Activated CD8-positive, alpha-beta T cell treated with anti-CD3 and anti-CD28 coated beads for 36 hours (primary cell): Measurements from ENCODE around the gene C3orf62. TPM values are rescaled to one million over a fixed set of nuclear protein-coding genes. Genes with fewer than 3 reads are reported as not detected.
"Not testable (repeated sequence)": the region's sequence is repeated elsewhere in the genome, so short reads cannot be mapped to it uniquely, and the experiment has no call there.

ENCODE experiments used
- ATAC-seq: fragments of 200-7000 bp; cut with Tn5 transposase; one replicate; pipeline ENCODE4 v1.10.0; 2021; ENCODE audit warnings: mild to moderate bottlenecking, moderate library complexity
- CTCF ChIA-PET: fragments of 350-600 bp; sonication (Branson Sonifier 250); formaldehyde crosslinking; loops from one replicate; lab custom pipeline; 2021; ENCODE audit warnings: antibody characterized with exemption; lab: Charles Lee
- POLR2A ChIA-PET: fragments of 350-600 bp; sonication (Branson Sonifier 250); formaldehyde crosslinking; loops from one replicate; lab custom pipeline; 2021; ENCODE audit warnings: antibody characterized with exemption; lab: Charles Lee
- DNase-seq: peaks from one replicate; pipeline ENCODE4 v3.0.0-alpha.2; 2020
- H3K27ac Mint-ChIP-seq: one replicate; pipeline ENCODE4 v1.8.0; 2021; ENCODE audit warnings: mild to moderate bottlenecking, mixed read lengths
- H3K27me3 Mint-ChIP-seq: one replicate; pipeline ENCODE4 v1.8.0; 2021; ENCODE audit warnings: mixed read lengths
- H3K36me3 Mint-ChIP-seq: one replicate; pipeline ENCODE4 v1.8.0; 2021; ENCODE audit warnings: low read depth, mixed read lengths
- H3K4me1 Mint-ChIP-seq: one replicate; pipeline ENCODE4 v1.8.0; 2021; ENCODE audit warnings: low read depth, mixed read lengths
- H3K4me3 Mint-ChIP-seq: one replicate; pipeline ENCODE4 v1.8.0; 2021; ENCODE audit warnings: mild to moderate bottlenecking, moderate library complexity, mixed read lengths
- H3K9me3 Mint-ChIP-seq: one replicate; pipeline ENCODE4 v1.8.0; 2021; ENCODE audit warnings: mixed read lengths
- intact Hi-C: fragments of 100-400 bp; cut with micrococcal nuclease; formaldehyde crosslinking; loops from one replicate; pipeline ENCODE4 v1.10.0; 2022
- total RNA-seq, 2 experiments: library from RNA; stranded (reverse); gene quantifications; one replicate each; pipeline ENCODE4 v1.2.3, GENCODE V29; 2021
- TF ChIP-seq, protein P1 (sequence below): fragments of 200-600 bp; IDR thresholded peaks from one replicate; pipeline ENCODE4 v1.8.0; 2022; ENCODE audit warnings: antibody characterized with exemption, mild to moderate bottlenecking

C3orf62 gene
- total RNA-seq, 2 experiments from 2014 or later, result 3.4 to 3.7 TPM

DNA sequence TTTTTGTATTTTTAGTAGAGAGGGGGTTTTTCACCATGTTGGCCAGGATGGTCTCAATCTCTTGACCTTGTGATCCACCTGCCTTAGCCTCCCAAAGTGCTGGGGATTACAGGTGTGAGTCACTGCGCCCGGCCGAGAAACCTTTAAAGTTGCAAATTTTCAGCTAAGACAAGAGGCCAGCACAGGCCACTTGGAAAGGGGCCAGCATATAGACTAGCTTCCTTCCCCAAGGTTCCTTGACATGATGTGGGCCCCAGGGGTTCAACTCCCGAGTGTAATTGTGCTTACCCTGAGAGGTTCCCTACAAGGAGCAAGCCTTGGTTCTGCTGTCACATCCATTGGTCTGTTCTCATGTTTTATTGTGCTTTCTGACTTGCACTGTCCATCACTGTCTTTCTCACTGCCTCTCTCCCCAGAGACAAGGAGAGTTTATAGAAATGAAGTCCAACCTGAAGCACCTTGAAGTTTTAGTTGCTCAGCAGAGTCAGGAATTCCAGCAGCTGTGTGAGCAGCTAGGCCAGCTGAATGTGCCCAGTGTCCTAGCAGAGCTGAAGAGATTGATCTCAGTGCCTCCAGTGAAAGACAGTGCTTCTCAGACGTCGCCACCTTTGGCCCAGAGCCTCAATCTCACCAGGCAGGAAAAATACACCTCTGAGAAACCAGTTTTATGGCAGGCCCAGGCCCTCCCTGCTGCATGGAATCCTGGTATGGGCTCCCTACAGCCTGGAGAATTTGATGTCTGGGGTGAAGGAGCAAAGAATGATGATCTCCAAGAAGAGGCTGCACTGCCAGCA lies 21.1 kb downstream of the C3orf62 start:
- POLR2A ChIA-PET, result no interaction called here
- no peak for ATAC-seq
- Mint-ChIP-seq H3K27ac (no peak overlapping the region), H3K27me3 (no peaks in the 10 kb centered on the region), H3K4me1 (no peaks in the 10 kb centered on the region), H3K4me3 (no peak overlapping the region), H3K36me3 (no peaks in the 10 kb centered on the region), H3K9me3 (no peaks in the 10 kb centered on the region)
- CTCF ChIA-PET, result interaction anchor here (1.0 to 1.4 kb wide), 1 partner anchor 85 kb away, joined by 3 read pairs; the partner anchor contains the start of gene KLHDC8B
- TF ChIP-seq, protein P1, sequence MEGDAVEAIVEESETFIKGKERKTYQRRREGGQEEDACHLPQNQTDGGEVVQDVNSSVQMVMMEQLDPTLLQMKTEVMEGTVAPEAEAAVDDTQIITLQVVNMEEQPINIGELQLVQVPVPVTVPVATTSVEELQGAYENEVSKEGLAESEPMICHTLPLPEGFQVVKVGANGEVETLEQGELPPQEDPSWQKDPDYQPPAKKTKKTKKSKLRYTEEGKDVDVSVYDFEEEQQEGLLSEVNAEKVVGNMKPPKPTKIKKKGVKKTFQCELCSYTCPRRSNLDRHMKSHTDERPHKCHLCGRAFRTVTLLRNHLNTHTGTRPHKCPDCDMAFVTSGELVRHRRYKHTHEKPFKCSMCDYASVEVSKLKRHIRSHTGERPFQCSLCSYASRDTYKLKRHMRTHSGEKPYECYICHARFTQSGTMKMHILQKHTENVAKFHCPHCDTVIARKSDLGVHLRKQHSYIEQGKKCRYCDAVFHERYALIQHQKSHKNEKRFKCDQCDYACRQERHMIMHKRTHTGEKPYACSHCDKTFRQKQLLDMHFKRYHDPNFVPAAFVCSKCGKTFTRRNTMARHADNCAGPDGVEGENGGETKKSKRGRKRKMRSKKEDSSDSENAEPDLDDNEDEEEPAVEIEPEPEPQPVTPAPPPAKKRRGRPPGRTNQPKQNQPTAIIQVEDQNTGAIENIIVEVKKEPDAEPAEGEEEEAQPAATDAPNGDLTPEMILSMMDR, result no peak
- intact Hi-C loops, result no loop called here
- no peak for DNase-seq

DNA sequence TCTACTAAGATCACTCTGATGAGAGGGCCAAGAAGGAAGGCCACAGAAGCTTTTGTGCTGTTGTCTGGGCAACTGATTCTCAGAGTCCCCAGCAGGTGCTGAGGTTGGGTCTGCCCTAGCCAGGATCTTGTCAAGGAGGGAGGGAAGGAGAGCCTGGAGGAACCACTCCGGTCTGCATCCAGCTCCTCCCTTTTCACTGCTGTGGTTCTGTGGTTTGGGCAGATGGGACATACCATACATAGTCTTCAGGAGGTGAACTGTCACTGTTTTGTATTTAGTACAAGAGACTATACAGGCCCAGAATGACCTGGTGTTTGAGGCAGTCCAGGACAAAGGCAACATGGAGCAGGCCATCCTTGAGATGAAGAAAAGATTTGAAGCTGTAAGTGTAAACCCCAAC lies 21.9 kb downstream of the C3orf62 start:
- no peaks in the 10 kb centered on the region for H3K4me1 Mint-ChIP-seq
- H3K27ac Mint-ChIP-seq, result no peak overlapping the region
- ATAC-seq (no peak), DNase-seq (no peak)
- H3K4me3 Mint-ChIP-seq, result no peak overlapping the region
- H3K9me3 Mint-ChIP-seq, result no peaks in the 10 kb centered on the region
- H3K36me3 Mint-ChIP-seq, result no peaks in the 10 kb centered on the region
- POLR2A ChIA-PET, result no interaction called here
- TF ChIP-seq, protein P1, result no peak
- H3K27me3 Mint-ChIP-seq, result no peaks in the 10 kb centered on the region
- intact Hi-C loops, result no loop called here
- CTCF ChIA-PET, result interaction anchor here (1.0 kb wide), 1 partner anchor 84 kb away, joined by 3 read pairs; the partner anchor contains the start of gene KLHDC8B

DNA sequence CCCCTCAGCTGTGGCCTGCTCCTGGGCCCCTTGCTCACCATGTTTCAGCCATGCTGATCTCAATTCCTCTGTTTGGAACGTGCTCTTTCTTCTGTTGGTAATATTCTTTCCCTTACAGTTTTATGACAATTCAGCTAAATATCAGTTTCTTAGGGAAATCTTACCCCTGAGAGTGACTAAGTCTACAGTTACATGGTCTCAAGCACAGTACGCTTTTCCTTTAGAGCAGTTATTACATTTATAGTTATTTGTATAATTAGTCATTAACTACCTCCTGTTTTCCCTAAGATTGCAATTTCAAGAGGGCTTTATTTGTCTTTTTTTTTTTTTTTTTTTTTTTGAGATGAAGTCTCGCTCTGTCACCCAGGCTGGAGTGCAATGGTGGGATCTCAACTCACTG lies 23.5 kb downstream of the C3orf62 start:
- H3K27me3 Mint-ChIP-seq, result no peaks in the 10 kb centered on the region
- H3K36me3 Mint-ChIP-seq, result no peaks in the 10 kb centered on the region
- H3K9me3 Mint-ChIP-seq, result no peaks in the 10 kb centered on the region
- CTCF ChIA-PET, result interaction anchor here (1.0 to 1.3 kb wide), 2 partner anchors 83 to 196 kb away, joined by 3 read pairs; partner anchors contain the start of gene KLHDC8B
- DNase-seq (no peak), ATAC-seq (no peak)
- intact Hi-C loops, result no loop called here
- no peaks in the 10 kb centered on the region for H3K4me1 Mint-ChIP-seq
- TF ChIP-seq, protein P1, result no peak
- no peak overlapping the region for H3K4me3 Mint-ChIP-seq
- POLR2A ChIA-PET, result no interaction called here
- no peak overlapping the region for H3K27ac Mint-ChIP-seq

DNA sequence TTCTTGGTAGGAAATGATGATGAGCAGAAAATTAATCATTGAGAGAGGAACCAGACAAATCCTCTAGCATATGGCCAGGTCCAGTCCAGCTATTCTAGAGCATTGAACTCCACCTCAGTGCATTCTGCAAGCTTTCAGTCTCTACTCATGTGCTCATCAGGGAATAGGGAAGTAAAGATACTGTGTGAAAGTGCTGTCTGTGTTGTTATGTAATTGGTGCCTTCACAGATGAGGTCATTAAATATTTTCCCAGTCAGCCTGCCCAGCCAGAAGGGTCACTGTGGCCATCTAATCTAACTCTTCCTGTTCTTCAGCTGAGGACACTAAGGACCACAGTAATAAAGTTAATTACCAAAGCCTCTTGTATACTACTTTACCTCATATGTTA lies 28.2 kb downstream of the C3orf62 start:
- intact Hi-C loops, result no loop called here
- no peaks in the 10 kb centered on the region for H3K9me3 Mint-ChIP-seq
- ATAC-seq (no peak), DNase-seq (no peak)
- TF ChIP-seq, protein P1, result no peak
- POLR2A ChIA-PET, result no interaction called here
- H3K4me1 Mint-ChIP-seq, result no peaks in the 10 kb centered on the region
- H3K27me3 Mint-ChIP-seq, result no peaks in the 10 kb centered on the region
- H3K36me3 Mint-ChIP-seq, result no peaks in the 10 kb centered on the region
- CTCF ChIA-PET, result no interaction called here
- H3K4me3 Mint-ChIP-seq, result no peak overlapping the region
- H3K27ac Mint-ChIP-seq, result no peak overlapping the region

DNA sequence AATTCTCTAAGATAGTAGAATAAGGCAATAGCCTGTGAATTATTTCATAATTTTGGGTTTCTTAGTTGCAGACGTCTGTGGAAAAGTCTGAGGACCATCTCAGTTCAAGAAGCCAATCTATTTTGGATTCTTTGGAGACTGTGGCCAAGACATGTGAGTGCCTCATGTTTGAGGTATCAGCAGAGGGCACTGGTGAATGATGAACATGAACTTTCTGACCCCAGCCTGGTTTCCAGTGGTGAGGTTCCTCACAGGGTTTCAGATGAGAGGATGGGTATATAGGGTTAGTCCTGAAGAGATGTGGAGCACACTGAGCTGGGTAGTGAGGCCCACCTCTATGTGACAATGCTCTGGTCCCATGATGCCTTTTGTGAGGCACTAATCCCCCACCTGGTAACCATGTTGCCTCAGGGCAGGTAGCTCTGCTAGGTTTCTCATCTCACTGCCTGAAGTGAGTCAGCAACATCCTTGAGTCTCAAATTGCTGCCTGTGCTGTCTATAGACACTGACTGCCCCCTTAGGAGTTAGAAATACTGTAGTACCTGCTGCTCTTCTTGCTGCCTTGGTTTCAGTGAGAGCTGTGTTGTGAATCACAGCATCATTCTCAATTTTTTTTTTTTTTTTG lies 32.3 kb downstream of the C3orf62 start:
- ChIA-PET POLR2A (no interaction called here), CTCF (no interaction called here)
- peaks cover 1% of the 10 kb centered on the region for H3K27me3 Mint-ChIP-seq
- intact Hi-C loops, result no loop called here
- H3K4me3 Mint-ChIP-seq, result no peak overlapping the region
- TF ChIP-seq, protein P1, result no peak
- H3K9me3 Mint-ChIP-seq, result no peaks in the 10 kb centered on the region
- DNase-seq (no peak), ATAC-seq (peak; percentile 34)
- no peaks in the 10 kb centered on the region for H3K4me1 Mint-ChIP-seq
- H3K27ac Mint-ChIP-seq, result no peak overlapping the region
- no peaks in the 10 kb centered on the region for H3K36me3 Mint-ChIP-seq

DNA sequence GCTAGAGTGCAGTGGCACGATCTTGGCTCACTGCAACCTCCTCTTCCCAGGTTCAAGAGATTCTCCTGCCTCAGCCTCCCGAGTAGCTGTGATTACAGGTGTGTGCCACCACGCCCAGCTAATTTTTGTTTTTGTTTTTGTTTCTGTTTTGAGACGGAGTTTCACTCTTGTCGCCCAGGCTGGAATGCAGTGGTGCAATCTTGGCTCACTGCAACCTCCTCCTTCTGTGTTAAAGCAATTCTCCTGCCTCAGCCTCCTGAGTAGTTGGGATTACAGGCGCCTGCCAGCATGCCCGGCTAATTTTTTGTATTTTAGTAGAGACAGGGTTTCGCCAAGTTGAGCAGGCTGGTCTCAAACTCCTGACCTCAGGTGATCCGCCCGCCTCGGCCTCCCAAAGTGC lies 36.9 kb downstream of the C3orf62 start:
- H3K36me3 Mint-ChIP-seq, H3K27ac Mint-ChIP-seq, intact Hi-C loops, DNase-seq, H3K4me1 Mint-ChIP-seq, CTCF ChIA-PET, H3K9me3 Mint-ChIP-seq, H3K4me3 Mint-ChIP-seq, ATAC-seq, H3K27me3 Mint-ChIP-seq, POLR2A ChIA-PET: not testable (repeated sequence)
